Stomach (tissue), 9 donors: Measurements from ENCODE around the gene ETFB. TPM values are rescaled to one million over a fixed set of nuclear protein-coding genes. Genes with fewer than 3 reads are reported as not detected.

Experiments used
- DNase-seq, 2 donors: peaks; one replicate each; pipeline versions ENCODE4 v3.0.0 to v3.0.0-alpha.2; 2013 to 2019
- H3K27ac ChIP-seq, 5 donors: fragments of 200-600 bp in 4 of 5; sonication (generic) in 4 of 5; one replicate each; pipeline ENCODE4 v1.5.1; 2013 to 2019; ENCODE audit warnings: mild to moderate bottlenecking in 1 of 5, moderate library complexity in 1 of 5
- H3K27me3 ChIP-seq, 3 donors: fragments of 200-600 bp; sonication (generic); one replicate each; pipeline ENCODE4 v1.5.1; 2017 to 2019; ENCODE audit warnings: mixed run types in 1 of 3
- H3K36me3 ChIP-seq, 4 donors: fragments of 200-600 bp; sonication (generic); 1 replicate in 3 of 4; 2 replicates in 1 of 4; pipeline ENCODE4 v1.5.1; 2016 to 2019
- H3K4me1 ChIP-seq, 4 donors: fragments of 200-600 bp; sonication (generic); one replicate each; pipeline ENCODE4 v1.5.1; 2016 to 2019
- H3K4me3 ChIP-seq, 4 donors: fragments of 200-600 bp; sonication (generic) in 3 of 4; one replicate each; pipeline ENCODE4 v1.5.1; 2016 to 2019; ENCODE audit warnings: mild to moderate bottlenecking in 1 of 4
- H3K9me3 ChIP-seq, 4 donors: fragments of 200-600 bp; sonication (generic); one replicate each; pipeline ENCODE4 v1.5.1; 2016 to 2019
- EP300 ChIP-seq: sonication (generic); formaldehyde crosslinking; IDR thresholded peaks from one replicate; pipeline ENCODE4 v1.6.1; 2017; ENCODE audit warnings: antibody characterized with exemption
- POLR2A ChIP-seq, 4 donors: fragments of 450-650 bp; IDR thresholded peaks; one replicate each; pipeline ENCODE4 v1.6.1; 2016; ENCODE audit warnings: antibody characterized with exemption in 4 of 4, control low read depth in 2 of 4, mild to moderate bottlenecking in 1 of 4, moderate library complexity in 1 of 4
- POLR2AphosphoS5 ChIP-seq, 3 donors: sonication (generic); formaldehyde crosslinking; IDR thresholded peaks; one replicate each; pipeline ENCODE4 v1.6.1; 2016; ENCODE audit warnings: antibody characterized with exemption in 3 of 3
- WGBS, 5 donors: extraction: QIAGEN DNeasy Blood & Tissue Kit in 3 of 5; methylation state at CpG; one replicate each; pipeline versions ENCODE4 v1.1.5 to v1.1.7; 2013 to 2018; 5-methylcytosine and 5-hydroxymethylcytosine counted together
- intact Hi-C: fragments of 100-400 bp; cut with DNase I; formaldehyde crosslinking; loops from one replicate; pipeline ENCODE4 v1.15.1; 2023; ENCODE audit warnings: low total_unique reads
- polyA plus RNA-seq, 3 donors: library from polyadenylated mRNA; stranded (reverse); fragments of 200-250 nt; gene quantifications; one replicate each; pipeline ENCODE4 v1.2.3, GENCODE V29; 2013
- total RNA-seq, 5 donors: library from RNA; depleted of rRNA; stranded (reverse); fragments of >200 nt; gene quantifications; one replicate each; pipeline versions ENCODE4 v1.1.0 to v1.2.3, GENCODE V29; 2014 to 2016
- TF ChIP-seq, protein P1 (sequence below), 7 experiments: fragments of 450-650 bp in 4 of 7; fragments of 200-600 bp in 3 of 7; sonication (generic) in 3 of 7; IDR thresholded peaks; one replicate each; pipeline ENCODE4 v1.5.1; 2016 to 2019; ENCODE audit warnings: antibody characterized with exemption in 7 of 7, control low read depth in 2 of 7, mild to moderate bottlenecking in 1 of 7
- donor health status: healthy with polysubstance abuse.
- donor health status: Bipolar disorder and iron deficiency.
- donor health status: healthy.

The ETFB gene
- total and polyA plus RNA-seq, 8 donors, result 1.2 to 211 (median 105) TPM

- WGBS, 5 donors, result 65 to 75% (median 69%) methylated on average over 8 of the region's 8 CpGs
Observed at GRCh38 chr19:51371186-51371690, 5.0 kb upstream of the ETFB start.

DNA sequence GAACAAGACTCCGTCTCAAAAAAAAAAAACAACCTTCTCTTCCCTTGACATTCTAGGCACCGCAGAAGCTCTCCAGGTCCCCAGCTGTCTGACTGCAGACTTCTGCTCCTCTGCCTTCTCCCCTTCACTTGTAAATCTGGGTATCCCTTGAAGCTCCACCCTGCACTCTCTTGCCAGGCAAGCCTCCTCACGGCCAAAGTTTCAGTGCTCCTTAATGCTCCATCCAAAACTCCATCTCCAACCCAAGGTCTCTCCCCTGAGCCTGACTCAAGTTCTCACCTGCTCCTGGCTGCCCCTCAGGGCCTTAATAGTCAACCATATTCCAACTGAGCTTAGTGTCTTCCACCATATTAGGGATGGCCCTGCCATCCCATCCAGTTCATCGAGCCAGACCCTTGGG lies 4.0 kb upstream of the ETFB start:
- Histone ChIP-seq H3K4me3 (no peak overlapping the region), H3K9me3 (no peaks in the 10 kb centered on the region), H3K36me3 (no peaks in the 10 kb centered on the region), H3K4me1 (peaks cover 4 to 24% (median 19%) of the 10 kb centered on the region in 4 donors), H3K27me3 (no peaks in the 10 kb centered on the region), H3K27ac (no peak overlapping the region)
- whole genome bisulfite sequencing, 5 donors, result 67 to 77% (median 68%) methylated on average over 4 of the region's 4 CpGs
- intact Hi-C loops, result no loop called here
- DNase-seq, result no peak
- TF ChIP-seq EP300, result no peak
- no peak for TF ChIP-seq POLR2AphosphoS5 (IDR thresholded peaks at IDR 0.05)
- TF ChIP-seq, protein P1, sequence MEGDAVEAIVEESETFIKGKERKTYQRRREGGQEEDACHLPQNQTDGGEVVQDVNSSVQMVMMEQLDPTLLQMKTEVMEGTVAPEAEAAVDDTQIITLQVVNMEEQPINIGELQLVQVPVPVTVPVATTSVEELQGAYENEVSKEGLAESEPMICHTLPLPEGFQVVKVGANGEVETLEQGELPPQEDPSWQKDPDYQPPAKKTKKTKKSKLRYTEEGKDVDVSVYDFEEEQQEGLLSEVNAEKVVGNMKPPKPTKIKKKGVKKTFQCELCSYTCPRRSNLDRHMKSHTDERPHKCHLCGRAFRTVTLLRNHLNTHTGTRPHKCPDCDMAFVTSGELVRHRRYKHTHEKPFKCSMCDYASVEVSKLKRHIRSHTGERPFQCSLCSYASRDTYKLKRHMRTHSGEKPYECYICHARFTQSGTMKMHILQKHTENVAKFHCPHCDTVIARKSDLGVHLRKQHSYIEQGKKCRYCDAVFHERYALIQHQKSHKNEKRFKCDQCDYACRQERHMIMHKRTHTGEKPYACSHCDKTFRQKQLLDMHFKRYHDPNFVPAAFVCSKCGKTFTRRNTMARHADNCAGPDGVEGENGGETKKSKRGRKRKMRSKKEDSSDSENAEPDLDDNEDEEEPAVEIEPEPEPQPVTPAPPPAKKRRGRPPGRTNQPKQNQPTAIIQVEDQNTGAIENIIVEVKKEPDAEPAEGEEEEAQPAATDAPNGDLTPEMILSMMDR (IDR thresholded peaks at IDR 0.05), result no peak
- TF ChIP-seq POLR2A (IDR thresholded peaks at IDR 0.05), result no peak

More at GRCh38 chr19:51371186-51371690, 5.0 kb upstream of the ETFB start:
- Histone ChIP-seq H3K4me3 (peak overlapping the region in 2 of 4 donors; percentile 10 to 15), H3K36me3 (no peaks in the 10 kb centered on the region), H3K9me3 (no peaks in the 10 kb centered on the region), H3K27me3 (no peaks in the 10 kb centered on the region), H3K27ac (peak overlapping the region in 2 of 5 donors; percentile 49 to 65), H3K4me1 (peaks cover 0 to 18% (median 13%) of the 10 kb centered on the region in 4 donors)
- TF ChIP-seq POLR2AphosphoS5 (IDR thresholded peaks at IDR 0.05) (no peak), EP300 (no peak)
- intact Hi-C loops, result no loop called here
- DNase-seq, result no peak

DNA sequence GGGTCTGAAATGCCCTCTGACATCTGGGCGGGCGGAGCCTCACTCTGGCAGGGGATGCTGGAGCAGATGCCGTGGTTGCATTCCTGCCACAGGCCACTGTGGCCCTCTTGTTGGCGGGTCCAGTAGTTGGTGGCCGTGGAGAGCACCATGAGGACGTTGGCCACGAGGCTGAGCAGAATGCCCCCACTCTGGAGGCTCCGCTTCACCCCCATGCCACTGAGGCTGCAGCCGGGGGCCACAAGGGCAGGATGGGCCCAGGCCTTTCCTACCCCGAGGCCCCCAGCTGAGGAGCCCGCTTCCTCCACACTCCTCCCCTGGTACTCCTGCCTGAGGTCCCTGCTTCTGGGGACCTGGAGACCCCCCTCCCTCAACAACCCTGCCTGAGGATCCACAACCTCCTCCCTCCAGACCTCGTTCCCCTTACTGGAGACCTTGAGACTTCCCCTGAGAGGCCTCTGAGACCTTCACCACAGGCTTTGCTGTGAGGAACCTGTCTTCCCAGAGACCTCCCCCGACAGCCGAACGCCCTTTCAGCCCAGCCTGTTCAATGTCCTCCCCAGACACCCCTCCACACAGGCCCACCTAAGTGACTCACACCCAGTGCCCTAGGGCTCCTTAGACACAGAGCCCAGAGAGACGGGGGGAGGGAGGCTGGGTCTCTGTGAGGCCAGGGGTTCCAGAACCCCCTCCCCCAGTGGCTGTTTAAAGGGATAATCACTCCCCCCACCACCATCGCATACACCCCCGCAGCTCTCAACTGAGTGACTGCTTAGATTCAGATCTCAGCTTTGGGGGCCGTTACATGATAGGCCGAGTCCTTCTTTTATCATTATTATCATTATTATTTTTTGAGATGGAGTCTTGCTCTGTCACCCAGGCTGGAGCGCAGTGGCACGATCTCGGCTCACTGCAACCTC lies 2.4 kb upstream of the ETFB start, which contains the start of gene CLDND2:
Gene CLDND2 (minus strand): TSS at position 638 of the 917 bp plus-strand sequence. CDS start 426 bp downstream, at position 212.
- intact Hi-C loops, result no loop called here
- DNase-seq, result peak in 1 of 2 donors; percentile 32
- TF ChIP-seq, protein P1 (IDR thresholded peaks at IDR 0.05), result no peak
- TF ChIP-seq POLR2A (IDR thresholded peaks at IDR 0.05), result no peak
- TF ChIP-seq POLR2AphosphoS5 (IDR thresholded peaks at IDR 0.05), result no peak
- TF ChIP-seq EP300, result no peak

DNA sequence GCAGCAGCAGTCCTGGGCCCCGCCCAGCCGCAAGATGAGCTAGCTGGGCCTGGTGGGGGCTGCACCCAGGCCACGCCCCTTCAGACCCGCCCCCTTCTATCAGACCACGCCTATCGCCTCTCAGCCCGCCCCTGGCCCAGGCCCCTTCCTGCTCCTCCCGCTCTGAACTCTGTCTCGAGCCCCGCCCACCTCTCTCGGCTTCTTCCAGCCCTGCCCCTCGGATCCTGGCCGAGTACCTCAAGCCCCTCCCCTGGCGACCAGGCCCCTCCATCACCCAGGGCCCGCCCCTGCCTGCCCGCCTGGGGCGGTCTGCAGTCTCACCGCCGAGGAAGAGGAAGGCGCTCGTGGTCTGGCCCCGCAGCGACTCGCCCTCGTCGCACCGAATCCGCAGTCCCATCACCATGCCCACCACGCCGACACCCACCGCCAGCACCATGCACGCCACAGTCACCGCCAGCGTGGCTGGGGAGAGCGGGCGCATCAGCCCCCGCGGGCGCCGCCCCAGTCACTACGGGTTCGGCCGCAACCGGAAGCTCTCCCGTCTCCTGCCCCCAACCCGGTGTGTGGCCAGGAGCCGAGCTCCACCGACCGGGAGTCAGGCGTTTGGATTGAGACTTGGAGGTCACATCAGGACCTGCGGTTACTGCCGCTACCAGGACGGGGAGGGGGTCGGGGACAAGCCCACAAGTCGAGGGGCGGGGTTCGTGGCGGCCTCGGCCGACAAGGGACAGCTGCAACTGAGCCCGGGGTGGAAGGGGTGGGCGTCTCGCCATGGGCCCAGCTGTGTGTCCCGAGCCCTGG lies 1.6 kb upstream of the ETFB start:
- Histone ChIP-seq H3K9me3 (no peaks in the 10 kb centered on the region), H3K4me3 (peak overlapping the region; percentile 72 to 85 (median 77)), H3K4me1 (peaks cover 14 to 48% (median 42%) of the 10 kb centered on the region in 4 donors), H3K27me3 (no peaks in the 10 kb centered on the region), H3K36me3 (no peaks in the 10 kb centered on the region), H3K27ac (peak overlapping the region; percentile 84 to 98 (median 93))
- intact Hi-C loops, result no loop called here
- peak; percentile 99 for DNase-seq
- TF ChIP-seq POLR2AphosphoS5 (IDR thresholded peaks at IDR 0.05) (peak in 2 of 3 donors; percentile 47 to 89), POLR2A (IDR thresholded peaks at IDR 0.05) (peak in 1 of 4 donors; percentile 5), EP300 (no peak)
- TF ChIP-seq, protein P1 (IDR thresholded peaks at IDR 0.05), result no peak
- WGBS, 5 donors, result 0 to 2% (median 1%) methylated on average over 29 to 64 of the region's 64 CpGs

More for the DNA sequence above, 2.4 kb upstream of the ETFB start, which contains the start of gene CLDND2:
- no peaks in the 10 kb centered on the region for H3K9me3 ChIP-seq
- peaks cover 14 to 40% (median 34%) of the 10 kb centered on the region in 4 donors for H3K4me1 ChIP-seq
- no peaks in the 10 kb centered on the region for H3K27me3 ChIP-seq
- WGBS, 5 donors, result 62 to 69% (median 63%) methylated on average over 19 to 23 of the region's 23 CpGs
- no peaks in the 10 kb centered on the region for H3K36me3 ChIP-seq
- H3K27ac ChIP-seq, result peak within 1 kb of the TSS; percentile 82 to 98 (median 93)
- H3K4me3 ChIP-seq, result peak within 1 kb of the TSS; percentile 72 to 85 (median 77)
